PC-3 (cell line): ENCODE results near the gene TMEFF1. TPM values are rescaled to one million over a fixed set of nuclear protein-coding genes. Genes with fewer than 3 reads are reported as not detected.

Experiments used
- ATAC-seq: fragments of 200-7000 bp; cut with Tn5 transposase; 2 replicates; pipeline ENCODE4 v1.9.1; 2020; ENCODE audit warnings: mild to moderate bottlenecking, moderate library complexity
- BruUV-seq: library from RNA; stranded (reverse); fragments of 400-500 nt; replicated peaks from 2 replicates; lab custom pipeline; 2021; lab: Mats Ljungman, UMichigan
- CTCF ChIA-PET: fragments of 300-600 bp; sonication (Branson Sonifier 250); formaldehyde crosslinking; loops from one replicate; lab custom pipeline; 2022; ENCODE audit warnings: antibody characterized with exemption; lab: Charles Lee
- POLR2A ChIA-PET: fragments of 300-600 bp; sonication (Branson Sonifier 250); formaldehyde crosslinking; loops from one replicate; lab custom pipeline; 2022; ENCODE audit warnings: antibody characterized with exemption; ENCODE audit not compliant: unreplicated experiment; lab: Charles Lee
- DNase-seq: peaks from one replicate; pipeline ENCODE4 v3.0.0-alpha.2; 2015
- H2AFZ ChIP-seq: fragments of 300-600 bp; sonication (generic); 2 replicates; pipeline ENCODE4 v1.6.0; 2016; ENCODE audit warnings: antibody characterized with exemption, low read length
- H3F3A ChIP-seq: fragments of 300-600 bp; sonication (generic); one replicate; pipeline ENCODE4 v1.6.0; 2017; ENCODE audit warnings: antibody characterized with exemption, low read length, control low read depth, mild to moderate bottlenecking; ENCODE audit not compliant: unreplicated experiment
- H3K27ac ChIP-seq: fragments of 300-600 bp; sonication (generic); 2 replicates; pipeline ENCODE4 v1.5.1; 2016; ENCODE audit warnings: mild to moderate bottlenecking, low read length
- H3K27me3 ChIP-seq: fragments of 300-600 bp; sonication (generic); 2 replicates; pipeline ENCODE4 v1.6.1; 2016; ENCODE audit warnings: low read length, mixed read lengths
- H3K36me3 ChIP-seq: fragments of 300-600 bp; sonication (generic); 2 replicates; pipeline ENCODE4 v1.6.1; 2016; ENCODE audit warnings: low read depth, mixed run types, low read length, mixed read lengths
- H3K4me1 ChIP-seq: fragments of 300-600 bp; sonication (generic); 2 replicates; pipeline ENCODE4 v1.5.1; 2016; ENCODE audit warnings: low read length; ENCODE audit not compliant: insufficient read depth
- H3K4me2 ChIP-seq: fragments of 300-600 bp; sonication (generic); 2 replicates; pipeline ENCODE4 v1.6.0; 2016; ENCODE audit warnings: low read length
- H3K4me3 ChIP-seq: fragments of 300-600 bp; sonication (generic); 2 replicates; pipeline ENCODE4 v1.5.1; 2016; ENCODE audit warnings: mild to moderate bottlenecking, low read length, mixed read lengths
- H3K79me2 ChIP-seq: fragments of 300-600 bp; sonication (generic); 2 replicates; pipeline ENCODE4 v1.6.1; 2017; ENCODE audit warnings: low read length, mixed read lengths
- H3K9ac ChIP-seq: fragments of 300-600 bp; sonication (generic); 2 replicates; pipeline ENCODE4 v1.6.0; 2016; ENCODE audit warnings: mild to moderate bottlenecking, low read length
- H3K9me2 ChIP-seq: fragments of 300-600 bp; sonication (generic); replicated peaks from 2 replicates; pipeline ENCODE4 v1.6.1; 2016; ENCODE audit warnings: mixed run types, low read length, mixed read lengths
- H3K9me3 ChIP-seq: fragments of 300-600 bp; sonication (generic); 2 replicates; pipeline ENCODE4 v1.6.1; 2016; ENCODE audit warnings: low read length, mixed read lengths
- H4K20me1 ChIP-seq: fragments of 300-600 bp; sonication (generic); 2 replicates; pipeline ENCODE4 v1.6.1; 2016; ENCODE audit warnings: low read length, mixed read lengths
- CTCF ChIP-seq: fragments of 300-600 bp; sonication (generic); conservative IDR thresholded peaks from 2 replicates; pipeline ENCODE4 v1.5.1; 2017; ENCODE audit warnings: antibody characterized with exemption, low read depth, mild to moderate bottlenecking, low read length
- EZH2 ChIP-seq: fragments of 300-600 bp; sonication (generic); IDR thresholded peaks from one replicate; pipeline ENCODE4 v1.6.1; 2017; ENCODE audit warnings: antibody characterized with exemption, mild to moderate bottlenecking, low read length; ENCODE audit not compliant: unreplicated experiment
- EZH2phosphoT487 ChIP-seq: fragments of 300-600 bp; sonication (generic); IDR thresholded peaks from 2 replicates; pipeline ENCODE4 v1.6.1; 2018; ENCODE audit warnings: mild to moderate bottlenecking, antibody characterized with exemption, low read length, borderline replicate concordance
- intact Hi-C: fragments of 100-400 bp; cut with micrococcal nuclease; formaldehyde crosslinking; loops from 2 replicates; pipeline ENCODE4 v1.9.0; 2023
- total RNA-seq: library from RNA; depleted of rRNA; stranded (reverse); fragments of >200 nt; gene quantifications from 2 replicates; pipeline ENCODE4 v1.2.3, GENCODE V29; 2014

The TMEFF1 gene
- total RNA-seq, 1 experiment from 2014 or later = not detected

- Histone ChIP-seq H3K79me2 (no peaks in the 10 kb centered on the region), H3K9ac (no peak overlapping the region), H3K27ac (no peak overlapping the region), H2AFZ (no peak overlapping the region), H3K4me2 (no peak overlapping the region), H4K20me1 (no peaks in the 10 kb centered on the region), H3K27me3 (no peaks in the 10 kb centered on the region), H3F3A (no peaks in the 10 kb centered on the region), H3K9me3 (no peaks in the 10 kb centered on the region), H3K9me2 (no peaks in the 10 kb centered on the region), H3K36me3 (no peaks in the 10 kb centered on the region), H3K4me1 (no peaks in the 10 kb centered on the region), H3K4me3 (no peak overlapping the region)
- TF ChIP-seq EZH2 = no peak
- TF ChIP-seq CTCF = no peak
- no peak for TF ChIP-seq EZH2phosphoT487
- POLR2A ChIA-PET = no interaction called here
- no peak for DNase-seq
- intact Hi-C loops = no loop called here
- no peak for ATAC-seq
- BruUV-seq = no TSS peak
- CTCF ChIA-PET = no interaction called here
Observed at GRCh38 chr9:100619194-100619593, 146.2 kb downstream of the TMEFF1 start.

- Histone ChIP-seq H4K20me1 (no peaks in the 10 kb centered on the region), H3K27me3 (no peaks in the 10 kb centered on the region), H3K36me3 (no peaks in the 10 kb centered on the region), H3K4me3 (no peak overlapping the region), H3K9me2 (no peaks in the 10 kb centered on the region), H3K4me1 (no peaks in the 10 kb centered on the region), H3K9ac (no peak overlapping the region), H3F3A (no peaks in the 10 kb centered on the region), H2AFZ (no peak overlapping the region), H3K79me2 (no peaks in the 10 kb centered on the region), H3K9me3 (no peaks in the 10 kb centered on the region), H3K27ac (no peak overlapping the region), H3K4me2 (no peak overlapping the region)
- no peak for TF ChIP-seq EZH2
- TF ChIP-seq EZH2phosphoT487 = no peak
- TF ChIP-seq CTCF = no peak
- no TSS peak for BruUV-seq
- ChIA-PET CTCF (no interaction called here), POLR2A (no interaction called here)
- ATAC-seq = no peak
- intact Hi-C loops = no loop called here
- DNase-seq = no peak
Observed at GRCh38 chr9:100619665-100620064, 146.7 kb downstream of the TMEFF1 start.

GRCh38 chr9:100623969-100624368 lies 151.0 kb downstream of the TMEFF1 start:
- Histone ChIP-seq H2AFZ (no peak overlapping the region), H3K27me3 (no peaks in the 10 kb centered on the region), H3K9ac (no peak overlapping the region), H4K20me1 (no peaks in the 10 kb centered on the region), H3K4me2 (no peak overlapping the region), H3K4me3 (no peak overlapping the region), H3K36me3 (no peaks in the 10 kb centered on the region), H3K79me2 (no peaks in the 10 kb centered on the region), H3F3A (no peaks in the 10 kb centered on the region), H3K27ac (no peak overlapping the region), H3K4me1 (no peaks in the 10 kb centered on the region), H3K9me3 (no peaks in the 10 kb centered on the region), H3K9me2 (no peaks in the 10 kb centered on the region)
- DNase-seq (no peak), ATAC-seq (no peak)
- POLR2A ChIA-PET = no interaction called here
- no TSS peak for BruUV-seq
- no peak for TF ChIP-seq CTCF
- TF ChIP-seq EZH2 = no peak
- TF ChIP-seq EZH2phosphoT487 = no peak
- CTCF ChIA-PET = no interaction called here
- intact Hi-C loops = no loop called here
